Neuron (in vitro differentiated cells): ENCODE measurements around the gene VWA3A.
"Not testable (repeated sequence)": the region's sequence is repeated elsewhere in the genome, so short reads cannot be mapped to it uniquely, and the experiment has no call there.

Source experiments
- H2AFZ ChIP-seq: one replicate; pipeline ENCODE4 v1.6.1; 2013; ENCODE audit warnings: low read depth, mild to moderate bottlenecking, inconsistent platforms, low read length, moderate library complexity
- H3K27me3 ChIP-seq: one replicate; pipeline ENCODE4 v1.6.1; 2013; ENCODE audit warnings: low read length; ENCODE audit not compliant: insufficient read depth
- H3K36me3 ChIP-seq: one replicate; pipeline ENCODE4 v1.6.1; 2013; ENCODE audit warnings: low read length; ENCODE audit not compliant: insufficient read depth
- H3K4me1 ChIP-seq: one replicate; pipeline ENCODE4 v1.6.1; 2013; ENCODE audit warnings: low read length; ENCODE audit not compliant: insufficient read depth
- H3K4me3 ChIP-seq: 2 replicates; pipeline ENCODE4 v1.5.1; 2013; ENCODE audit warnings: mild to moderate bottlenecking, low read length, moderate library complexity
- H3K9me3 ChIP-seq: one replicate; pipeline ENCODE4 v1.6.1; 2013; ENCODE audit warnings: low read length

VWA3A gene

DNA sequence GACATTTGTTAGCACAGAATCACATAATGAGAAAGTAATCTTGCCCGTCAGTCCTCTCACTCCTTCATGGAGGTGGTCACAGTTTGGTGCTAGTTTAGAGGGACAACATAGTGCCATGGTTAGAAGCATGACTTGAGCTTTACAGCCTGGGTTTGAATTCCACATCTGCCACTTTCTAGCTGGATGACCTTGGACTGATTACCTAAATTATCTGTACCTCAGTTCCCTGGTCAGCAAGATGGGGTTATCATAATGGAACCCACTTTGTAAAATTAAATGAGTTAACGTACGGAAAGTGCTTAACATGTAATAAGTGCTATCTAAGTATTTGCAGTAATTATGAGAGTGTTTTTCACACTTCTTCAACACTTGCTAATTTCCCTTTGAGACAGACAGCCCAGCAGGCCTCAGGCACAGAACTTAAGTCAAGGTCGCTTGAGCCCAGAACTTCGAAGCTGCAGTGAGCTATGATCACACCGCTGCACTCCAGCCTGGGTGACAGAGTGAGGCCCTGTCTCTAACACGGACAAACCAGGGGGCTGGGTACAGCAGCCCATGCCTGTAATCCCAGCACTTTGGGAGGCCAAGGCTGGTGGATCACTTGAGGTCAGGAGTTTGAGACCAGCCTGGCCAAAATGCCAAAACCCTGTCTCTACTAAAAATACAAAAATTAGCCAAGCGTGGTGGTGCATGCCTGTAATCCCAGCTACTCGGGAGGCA lies 7.1 kb downstream of the VWA3A start:
- Histone ChIP-seq H3K4me1 (no peaks in the 10 kb centered on the region), H3K27me3 (no peaks in the 10 kb centered on the region), H3K4me3 (no peak overlapping the region), H2AFZ (no peak overlapping the region), H3K9me3 (no peaks in the 10 kb centered on the region), H3K36me3 (no peaks in the 10 kb centered on the region)

DNA sequence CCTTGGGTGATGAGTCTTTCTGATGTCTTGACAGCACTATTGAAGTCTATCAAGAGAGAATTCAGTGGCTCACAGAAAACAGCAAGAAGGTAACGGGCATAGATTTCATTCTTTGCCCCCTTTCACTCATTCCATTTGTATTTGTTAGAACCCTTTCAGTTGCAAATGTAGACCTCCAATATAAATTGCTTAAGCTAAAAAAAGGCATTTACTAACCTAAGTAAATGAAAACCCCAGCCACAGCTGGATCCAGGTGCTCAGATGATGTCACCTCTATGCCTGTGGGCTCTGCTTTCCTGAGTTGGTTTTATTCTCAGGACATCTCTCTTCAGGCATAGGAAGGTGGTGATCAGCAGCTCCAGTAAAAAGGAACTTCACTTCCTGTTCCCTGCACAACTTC lies 11.1 kb downstream of the VWA3A start:
- H3K4me1 ChIP-seq = no peaks in the 10 kb centered on the region
- H2AFZ ChIP-seq = no peak overlapping the region
- H3K4me3 ChIP-seq = no peak overlapping the region
- peaks cover 5% of the 10 kb centered on the region for H3K27me3 ChIP-seq
- H3K36me3 ChIP-seq = no peaks in the 10 kb centered on the region
- H3K9me3 ChIP-seq = no peaks in the 10 kb centered on the region

DNA sequence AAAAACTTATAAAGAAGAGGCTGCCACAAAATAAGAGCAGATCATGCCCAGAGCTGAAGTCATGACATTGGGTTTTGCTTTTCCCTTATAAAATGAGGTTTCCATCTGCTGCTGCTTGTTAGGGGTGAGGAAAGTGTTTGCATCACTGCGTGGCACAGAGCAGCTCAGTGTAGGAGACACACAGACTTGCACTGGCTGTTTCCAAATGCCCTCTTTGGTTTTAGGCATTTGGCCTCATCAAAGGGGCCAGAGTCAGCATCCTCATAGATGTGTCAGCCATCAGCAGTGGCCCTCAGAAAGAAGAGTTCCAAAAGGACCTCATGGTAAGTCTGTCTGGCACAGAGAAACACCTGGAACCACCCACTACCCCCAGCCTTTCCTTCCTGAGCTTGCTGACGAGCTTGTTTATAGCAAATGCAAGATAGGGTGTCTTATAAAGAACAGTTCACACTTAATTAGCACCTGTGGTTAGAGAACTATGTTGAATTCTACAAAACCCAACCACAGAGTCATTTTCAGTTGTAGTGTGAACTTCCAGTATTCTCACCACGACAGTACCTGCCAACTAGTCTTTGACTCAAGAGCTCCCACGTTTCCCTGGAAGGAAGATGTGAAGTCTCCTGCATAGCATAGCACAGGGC lies 17.0 kb downstream of the VWA3A start:
- no peak overlapping the region for H3K4me3 ChIP-seq
- H3K4me1 ChIP-seq = no peaks in the 10 kb centered on the region
- H3K9me3 ChIP-seq = no peaks in the 10 kb centered on the region
- no peak overlapping the region for H2AFZ ChIP-seq
- peaks cover 19% of the 10 kb centered on the region for H3K27me3 ChIP-seq
- no peaks in the 10 kb centered on the region for H3K36me3 ChIP-seq

GRCh38 chr16:22111629-22112028 lies 19.3 kb downstream of the VWA3A start:
- not testable (repeated sequence) for H3K9me3 ChIP-seq, H3K4me3 ChIP-seq, H3K4me1 ChIP-seq, H2AFZ ChIP-seq, H3K36me3 ChIP-seq
- H3K27me3 ChIP-seq = peaks cover 19% of the 10 kb centered on the region

DNA sequence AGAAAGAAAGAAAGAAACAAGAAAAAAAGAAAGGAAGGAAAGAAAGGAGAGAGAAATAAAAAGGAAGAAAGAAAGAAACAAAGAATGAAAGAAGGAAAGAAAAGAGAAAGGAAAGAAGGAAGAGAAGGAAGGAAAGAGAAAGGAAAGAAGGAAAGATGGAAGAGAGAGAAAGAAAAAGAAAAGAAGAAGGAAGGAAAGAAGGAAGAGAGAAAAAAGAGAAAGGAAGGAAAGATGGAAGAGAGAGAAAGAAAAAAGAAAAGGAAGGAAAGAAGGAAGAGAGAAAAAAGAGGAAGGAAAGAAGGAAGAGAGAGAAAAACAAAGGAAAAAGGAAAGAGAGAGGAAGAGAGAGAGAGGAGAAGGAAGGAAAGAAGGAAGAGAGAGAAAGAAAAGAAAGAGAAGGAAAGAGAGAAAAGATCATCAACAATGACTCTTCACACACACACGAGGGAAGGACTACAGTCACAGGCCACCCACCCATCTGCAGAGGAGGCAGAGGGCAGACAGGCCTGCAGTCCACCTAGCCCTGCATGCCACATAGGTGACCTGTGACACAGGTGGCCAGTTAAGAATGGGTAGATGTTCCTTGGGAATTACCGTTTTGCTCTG lies 23.9 kb downstream of the VWA3A start:
- no peaks in the 10 kb centered on the region for H3K36me3 ChIP-seq
- no peak overlapping the region for H2AFZ ChIP-seq
- H3K4me1 ChIP-seq = no peaks in the 10 kb centered on the region
- H3K9me3 ChIP-seq = no peaks in the 10 kb centered on the region
- no peak overlapping the region for H3K4me3 ChIP-seq
- peaks cover 2% of the 10 kb centered on the region for H3K27me3 ChIP-seq

- H3K36me3 ChIP-seq = no peaks in the 10 kb centered on the region
- no peaks in the 10 kb centered on the region for H3K27me3 ChIP-seq
- H3K4me1 ChIP-seq = no peaks in the 10 kb centered on the region
- H2AFZ ChIP-seq = no peak overlapping the region
- H3K4me3 ChIP-seq = no peak overlapping the region
- H3K9me3 ChIP-seq = no peaks in the 10 kb centered on the region
Measured at GRCh38 chr16:22117609-22118008, 25.3 kb downstream of the VWA3A start.

- no peaks in the 10 kb centered on the region for H3K27me3 ChIP-seq
- no peaks in the 10 kb centered on the region for H3K36me3 ChIP-seq
- H2AFZ ChIP-seq = no peak overlapping the region
- no peaks in the 10 kb centered on the region for H3K4me1 ChIP-seq
- no peaks in the 10 kb centered on the region for H3K9me3 ChIP-seq
- H3K4me3 ChIP-seq = no peak overlapping the region
Measured at GRCh38 chr16:22120440-22120839, 28.1 kb downstream of the VWA3A start.

DNA sequence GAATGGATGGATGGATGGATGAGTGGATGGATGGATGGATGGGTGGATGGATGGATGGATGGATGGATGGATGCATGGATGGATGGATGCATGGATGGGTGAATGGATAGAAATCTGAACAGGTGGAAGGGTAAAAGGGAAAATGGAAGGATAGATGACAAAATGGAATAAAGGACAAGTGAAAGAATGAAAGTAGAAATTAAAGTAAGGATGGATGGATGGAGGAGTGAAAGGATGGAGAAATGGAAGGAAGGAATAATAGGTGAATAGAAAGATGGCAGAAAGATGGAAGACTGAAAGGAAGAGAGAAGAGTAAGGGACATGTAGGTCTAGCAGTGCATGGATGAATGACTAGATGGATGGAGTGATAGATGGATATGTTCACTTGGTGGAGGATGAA lies 29.9 kb downstream of the VWA3A start:
- Histone ChIP-seq H3K36me3 (no peaks in the 10 kb centered on the region), H3K4me3 (no peak overlapping the region), H3K9me3 (no peaks in the 10 kb centered on the region), H2AFZ (no peak overlapping the region), H3K27me3 (no peaks in the 10 kb centered on the region), H3K4me1 (no peaks in the 10 kb centered on the region)

DNA sequence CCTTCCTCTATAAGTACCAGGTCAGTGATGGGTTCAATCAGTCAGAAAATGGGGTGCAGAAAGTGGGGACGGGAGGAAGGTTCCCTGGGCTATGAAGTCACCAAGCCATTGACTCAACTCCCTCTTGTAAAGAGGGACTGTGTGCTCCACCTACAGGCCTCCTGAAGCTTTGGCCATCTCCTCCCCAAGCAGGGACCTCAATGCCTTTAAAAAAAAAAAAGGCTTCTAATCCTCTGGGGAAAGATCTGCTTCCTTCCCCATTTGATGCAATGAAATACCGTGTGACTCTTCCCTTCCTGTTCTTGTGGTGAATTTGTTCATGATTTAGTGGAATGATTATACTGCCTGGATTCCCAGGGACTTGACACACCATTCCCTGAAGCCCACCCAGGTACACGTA lies 30.8 kb downstream of the VWA3A start:
- H3K4me1 ChIP-seq = no peaks in the 10 kb centered on the region
- no peak overlapping the region for H3K4me3 ChIP-seq
- H2AFZ ChIP-seq = no peak overlapping the region
- H3K27me3 ChIP-seq = no peaks in the 10 kb centered on the region
- H3K9me3 ChIP-seq = no peaks in the 10 kb centered on the region
- H3K36me3 ChIP-seq = no peaks in the 10 kb centered on the region

GRCh38 chr16:22123759-22124490 lies 31.6 kb downstream of the VWA3A start:
- no peaks in the 10 kb centered on the region for H3K36me3 ChIP-seq
- H3K9me3 ChIP-seq = no peaks in the 10 kb centered on the region
- no peak overlapping the region for H2AFZ ChIP-seq
- no peaks in the 10 kb centered on the region for H3K27me3 ChIP-seq
- no peak overlapping the region for H3K4me3 ChIP-seq
- no peaks in the 10 kb centered on the region for H3K4me1 ChIP-seq

GRCh38 chr16:22124583-22125284 lies 32.4 kb downstream of the VWA3A start:
- Histone ChIP-seq H2AFZ (no peak overlapping the region), H3K4me3 (no peak overlapping the region), H3K36me3 (no peaks in the 10 kb centered on the region), H3K27me3 (no peaks in the 10 kb centered on the region), H3K4me1 (no peaks in the 10 kb centered on the region), H3K9me3 (no peaks in the 10 kb centered on the region)

DNA sequence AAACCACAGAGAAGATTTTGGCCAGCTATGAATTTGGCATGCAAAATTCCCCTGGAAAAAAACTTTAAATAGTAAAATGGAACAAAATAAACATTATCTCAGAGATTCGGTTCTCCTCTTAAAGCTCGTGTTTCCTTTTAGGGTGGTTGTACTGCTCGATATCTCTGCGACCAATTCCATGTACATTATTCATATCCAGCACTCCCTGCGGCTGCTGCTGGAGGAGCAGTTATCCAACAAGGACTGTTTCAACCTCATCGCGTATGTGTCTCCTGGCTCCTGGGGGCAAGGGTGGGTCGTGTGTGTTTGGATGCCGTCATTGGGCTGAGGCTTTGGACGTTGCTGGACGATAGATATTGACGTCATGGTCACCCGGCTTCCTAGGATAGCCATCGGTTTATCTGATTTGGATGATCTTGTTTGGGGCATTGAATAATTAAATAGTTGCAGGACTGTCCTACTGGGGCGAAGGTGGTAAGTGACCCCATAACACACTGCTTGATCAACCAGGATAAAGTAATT lies 33.8 kb downstream of the VWA3A start:
- no peak overlapping the region for H2AFZ ChIP-seq
- no peaks in the 10 kb centered on the region for H3K27me3 ChIP-seq
- H3K4me1 ChIP-seq = no peaks in the 10 kb centered on the region
- no peak overlapping the region for H3K4me3 ChIP-seq
- H3K9me3 ChIP-seq = no peaks in the 10 kb centered on the region
- no peaks in the 10 kb centered on the region for H3K36me3 ChIP-seq
